NB4 (cell line): Measurements from ENCODE around the gene ALKBH3.

Experiments
- DNase-seq: peaks from one replicate; pipeline ENCODE4 v3.0.0; 2010; ENCODE audit warnings: low read depth
- H3K4me3 ChIP-seq: one replicate; pipeline ENCODE4 v1.5.1; 2011; ENCODE audit warnings: mild to moderate bottlenecking, low read depth, low read length, moderate library complexity
- CTCF ChIP-seq: IDR thresholded peaks from one replicate; pipeline ENCODE4 v1.5.1; 2012; ENCODE audit warnings: low read depth, low read length
- MYC ChIP-seq: IDR thresholded peaks from 2 replicates; pipeline ENCODE4 v1.6.1; 2011; ENCODE audit warnings: low read depth, low read length
- POLR2A ChIP-seq: IDR thresholded peaks from 2 replicates; pipeline ENCODE4 v1.6.1; 2011; ENCODE audit warnings: mild to moderate bottlenecking; ENCODE audit not compliant: insufficient read length; ENCODE audit errors: extremely low read depth
- TF ChIP-seq, protein P1 (sequence below): IDR thresholded peaks from 2 replicates; pipeline ENCODE4 v1.6.1; 2011; ENCODE audit warnings: low read depth, low read length

ALKBH3 gene

DNA sequence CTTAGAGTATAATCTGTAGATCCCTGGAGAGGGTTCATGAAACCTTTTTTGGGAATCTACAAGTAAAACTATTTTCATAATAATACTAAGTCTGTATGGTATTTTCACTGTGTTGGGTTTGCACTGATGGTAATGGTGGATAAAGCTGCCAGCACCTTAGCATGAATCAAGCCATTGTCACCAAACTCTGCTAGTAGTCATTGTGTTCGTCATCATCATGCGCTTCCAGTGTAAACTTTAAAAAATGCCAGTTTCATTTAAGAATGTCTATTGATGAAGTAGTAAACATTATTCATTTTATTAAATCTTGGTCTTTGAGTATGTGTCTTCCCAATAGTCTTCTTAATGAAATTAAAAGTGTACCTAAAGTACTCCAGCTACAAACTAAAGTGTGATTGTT, 15.0 kb downstream of the ALKBH3 start:
- TF ChIP-seq, protein P1, sequence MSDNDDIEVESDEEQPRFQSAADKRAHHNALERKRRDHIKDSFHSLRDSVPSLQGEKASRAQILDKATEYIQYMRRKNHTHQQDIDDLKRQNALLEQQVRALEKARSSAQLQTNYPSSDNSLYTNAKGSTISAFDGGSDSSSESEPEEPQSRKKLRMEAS = no peak
- TF ChIP-seq MYC (no peak), CTCF (no peak), POLR2A (no peak)
- H3K4me3 ChIP-seq = no peak overlapping the region
- DNase-seq = no peak

DNA sequence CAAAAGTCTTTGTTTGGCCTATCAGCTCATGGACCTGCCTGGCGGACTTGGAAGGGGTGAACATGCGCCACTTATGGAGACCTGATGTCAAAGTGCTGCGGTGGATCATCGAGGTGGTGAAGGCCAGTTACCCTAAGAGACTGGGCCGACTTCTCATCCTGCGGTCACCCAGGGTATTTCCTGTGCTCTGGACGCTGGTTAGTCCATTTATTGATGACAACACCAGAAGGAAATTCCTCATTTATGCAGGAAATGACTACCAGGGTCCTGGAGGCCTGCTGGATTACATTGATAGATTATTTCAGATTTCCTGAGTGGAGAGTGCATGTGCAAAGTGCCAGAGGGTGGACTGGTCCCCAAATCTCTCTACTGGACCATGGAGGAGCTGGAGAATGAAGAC, 17.9 kb downstream of the ALKBH3 start:
- DNase-seq = no peak
- no peak for TF ChIP-seq POLR2A
- TF ChIP-seq CTCF = no peak
- TF ChIP-seq MYC = no peak
- TF ChIP-seq, protein P1 = no peak
- no peak overlapping the region for H3K4me3 ChIP-seq

DNA sequence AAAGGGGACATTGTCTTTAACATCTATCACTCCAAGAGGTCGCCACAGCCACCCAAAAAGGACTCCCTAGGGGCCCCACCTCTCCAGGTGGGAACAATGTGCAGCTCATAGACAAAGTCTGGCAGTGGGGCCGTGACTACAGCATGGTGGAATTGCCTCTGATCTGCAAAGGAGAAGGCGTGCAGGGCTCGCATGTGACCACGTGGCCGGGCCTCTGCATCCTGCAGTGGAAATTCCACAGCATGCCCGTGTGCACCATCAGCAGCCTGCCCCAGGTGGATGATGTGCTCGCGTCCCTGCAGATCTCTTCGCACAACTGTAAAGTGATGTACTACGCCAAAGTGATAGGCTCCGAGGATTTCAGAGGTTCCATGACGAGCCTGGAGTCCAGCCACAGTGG, 18.5 kb downstream of the ALKBH3 start:
- DNase-seq = no peak
- H3K4me3 ChIP-seq = no peak overlapping the region
- TF ChIP-seq POLR2A (no peak), CTCF (no peak), MYC (no peak)
- TF ChIP-seq, protein P1 = no peak

DNA sequence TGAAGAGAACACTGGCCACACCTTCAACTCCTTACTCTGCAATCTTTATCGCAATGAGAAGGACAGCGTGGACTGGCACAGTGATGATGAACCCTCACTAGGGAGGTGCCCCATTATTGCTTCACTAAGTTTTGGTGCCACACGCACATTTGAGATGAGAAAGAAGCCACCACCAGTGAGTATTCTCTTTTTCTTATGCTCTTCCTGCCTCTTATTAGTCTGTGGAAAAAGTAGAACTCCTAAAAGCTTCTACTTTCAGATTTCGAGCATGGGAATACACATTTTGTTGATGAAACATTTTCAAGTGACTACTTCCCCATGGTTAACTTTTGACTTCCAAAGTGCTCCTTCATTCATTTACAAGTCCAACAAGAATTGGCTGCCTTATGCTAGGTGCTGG, 20.9 kb downstream of the ALKBH3 start:
- no peak overlapping the region for H3K4me3 ChIP-seq
- TF ChIP-seq MYC = no peak
- TF ChIP-seq POLR2A = no peak
- TF ChIP-seq CTCF = no peak
- TF ChIP-seq, protein P1 = no peak
- no peak for DNase-seq

DNA sequence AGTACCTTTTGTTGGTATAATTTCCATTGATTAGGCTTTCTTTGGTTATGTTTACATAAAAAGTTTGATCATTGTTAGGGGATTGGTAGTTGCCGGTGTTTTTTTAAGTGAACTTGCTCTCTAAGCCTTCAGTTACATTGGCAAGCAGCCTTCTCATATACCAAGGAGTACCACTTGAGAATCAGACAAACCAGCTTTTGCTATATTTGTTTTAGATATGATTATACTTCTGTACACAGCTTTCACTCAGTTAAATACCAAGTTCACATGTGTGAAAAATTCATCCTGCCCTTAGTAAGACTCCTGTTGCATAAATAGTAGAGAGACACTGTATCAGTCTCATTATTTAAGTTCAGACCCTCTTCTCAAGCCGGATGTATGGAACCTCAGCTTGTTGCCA, 22.4 kb downstream of the ALKBH3 start:
- no peak for DNase-seq
- H3K4me3 ChIP-seq = no peak overlapping the region
- TF ChIP-seq, protein P1 = no peak
- TF ChIP-seq CTCF = no peak
- TF ChIP-seq MYC = no peak
- TF ChIP-seq POLR2A = no peak

GRCh38 chr11:43903969-43904368, 23.3 kb downstream of the ALKBH3 start:
- DNase-seq = no peak
- H3K4me3 ChIP-seq = no peak overlapping the region
- TF ChIP-seq POLR2A (no peak), MYC (no peak), CTCF (no peak)
- TF ChIP-seq, protein P1 = no peak
